Neural cell (in vitro differentiated cells): ENCODE results near the gene RAB40B. TPM values are rescaled to one million over a fixed set of nuclear protein-coding genes. Genes with fewer than 3 reads are reported as not detected.

Experiments used
- H2AFZ ChIP-seq: fragments of 200-600, 300-800 bp; sonication (generic), shearing (Covaris generic); 2 replicates; pipeline ENCODE4 v1.6.0; 2014; ENCODE audit warnings: low read depth, mild to moderate bottlenecking, antibody characterized with exemption, low read length, moderate library complexity
- H3F3A ChIP-seq: fragments of 200-600 bp; shearing (Covaris generic); 2 replicates; pipeline ENCODE4 v1.6.1; 2016; ENCODE audit warnings: mild to moderate bottlenecking, moderate library complexity, mixed read lengths, antibody characterized with exemption, low read length; ENCODE audit not compliant: insufficient read depth, poor library complexity, severe bottlenecking
- H3K27ac ChIP-seq: fragments of 200-600, 300-800 bp; sonication (generic), shearing (Covaris generic); 2 replicates; pipeline ENCODE4 v1.5.1; 2014; ENCODE audit warnings: mild to moderate bottlenecking, low read length, moderate library complexity
- H3K27me3 ChIP-seq: fragments of 300-800, 200-600 bp; sonication (generic), shearing (Covaris generic); 2 replicates; pipeline ENCODE4 v1.6.0; 2014; ENCODE audit warnings: mild to moderate bottlenecking, low read depth, low read length, moderate library complexity; ENCODE audit not compliant: insufficient read depth
- H3K36me3 ChIP-seq: fragments of 300-800, 200-600 bp; sonication (generic), shearing (Covaris generic); 2 replicates; pipeline ENCODE4 v1.5.1; 2014; ENCODE audit warnings: mild to moderate bottlenecking, antibody characterized with exemption, low read length, moderate library complexity; ENCODE audit not compliant: insufficient read depth
- H3K4me2 ChIP-seq: fragments of 300-800, 200-600 bp; sonication (generic), shearing (Covaris generic); 2 replicates; pipeline ENCODE4 v1.6.0; 2014; ENCODE audit warnings: mild to moderate bottlenecking, low read length
- H3K4me3 ChIP-seq: fragments of 300-800, 200-600 bp; sonication (generic), shearing (Covaris generic); 2 replicates; pipeline ENCODE4 v1.5.1; 2014; ENCODE audit warnings: mild to moderate bottlenecking, low read length, moderate library complexity
- H3K79me2 ChIP-seq: fragments of 200-600 bp; shearing (Covaris generic); replicated peaks from 2 replicates; pipeline ENCODE4 v1.6.0; 2014; ENCODE audit warnings: mild to moderate bottlenecking, low read length, moderate library complexity; ENCODE audit not compliant: insufficient read depth
- H3K9ac ChIP-seq: fragments of 300-800, 200-600 bp; sonication (generic), shearing (Covaris generic); 2 replicates; pipeline ENCODE4 v1.6.1; 2016; ENCODE audit warnings: mild to moderate bottlenecking, low read length, mixed read lengths
- H3K9me2 ChIP-seq: fragments of 200-600 bp; shearing (Covaris generic); 2 replicates; pipeline ENCODE4 v1.6.1; 2016; ENCODE audit warnings: mild to moderate bottlenecking, low read length, mixed read lengths; ENCODE audit not compliant: insufficient read depth
- H3K9me3 ChIP-seq: fragments of 200-600, 300-800 bp; sonication (generic), shearing (Covaris generic); 2 replicates; pipeline ENCODE4 v1.6.1; 2016; ENCODE audit warnings: mild to moderate bottlenecking, mixed run types, low read length, moderate library complexity, mixed read lengths
- H4K20me1 ChIP-seq: fragments of 200-600 bp; shearing (Covaris generic); 2 replicates; pipeline ENCODE4 v1.6.1; 2016; ENCODE audit warnings: mild to moderate bottlenecking, mixed run types; ENCODE audit not compliant: insufficient read depth
- EP300 ChIP-seq: fragments of 450-650 bp; conservative IDR thresholded peaks from 2 replicates; pipeline ENCODE4 v1.6.1; 2014; ENCODE audit warnings: antibody characterized with exemption, mild to moderate bottlenecking, moderate library complexity; ENCODE audit not compliant: poor library complexity, severe bottlenecking
- EZH2 ChIP-seq: fragments of 200-600, 300-800 bp; shearing (Covaris generic), sonication (generic); IDR thresholded peaks from 2 replicates; pipeline ENCODE4 v1.6.1; 2014; ENCODE audit warnings: antibody characterized with exemption, low read length, borderline replicate concordance, mild to moderate bottlenecking; ENCODE audit not compliant: insufficient read depth, poor library complexity, severe bottlenecking
- MXI1 ChIP-seq: fragments of 450-650 bp; conservative IDR thresholded peaks from 2 replicates; pipeline ENCODE4 v1.6.1; 2014; ENCODE audit warnings: antibody characterized with exemption, mild to moderate bottlenecking; ENCODE audit not compliant: poor library complexity, severe bottlenecking
- POLR2AphosphoS5 ChIP-seq: IDR thresholded peaks from 2 replicates; pipeline ENCODE4 v1.6.1; 2012
- RAD21 ChIP-seq: fragments of 450-650 bp; conservative IDR thresholded peaks from 2 replicates; pipeline ENCODE4 v1.6.1; 2014; ENCODE audit warnings: antibody characterized with exemption, mild to moderate bottlenecking, moderate library complexity
- SMC3 ChIP-seq: fragments of 450-650 bp; conservative IDR thresholded peaks from 2 replicates; pipeline ENCODE4 v1.6.1; 2014; ENCODE audit warnings: antibody characterized with exemption, mild to moderate bottlenecking, moderate library complexity; ENCODE audit not compliant: poor library complexity
- TAF1 ChIP-seq: IDR thresholded peaks from 2 replicates; pipeline ENCODE4 v1.6.1; 2012; ENCODE audit warnings: low read depth
- polyA plus RNA-seq: library from polyadenylated mRNA; depleted of rRNA; stranded (reverse); fragments of >200 nt; gene quantifications from 2 replicates; pipeline ENCODE4 v1.2.3, GENCODE V29; 2014
- TF ChIP-seq, protein P1 (sequence below): IDR thresholded peaks from 2 replicates; pipeline ENCODE4 v1.6.1; 2012; ENCODE audit warnings: borderline replicate concordance
- TF ChIP-seq, protein P2 (sequence below): fragments of 450-650 bp; IDR thresholded peaks from 2 replicates; pipeline ENCODE4 v1.5.1; 2014; ENCODE audit warnings: antibody characterized with exemption, mild to moderate bottlenecking, moderate library complexity; ENCODE audit not compliant: poor library complexity, severe bottlenecking

The RAB40B gene
- polyA plus RNA-seq, 1 donor from 2014 or later = 37.2 TPM

DNA sequence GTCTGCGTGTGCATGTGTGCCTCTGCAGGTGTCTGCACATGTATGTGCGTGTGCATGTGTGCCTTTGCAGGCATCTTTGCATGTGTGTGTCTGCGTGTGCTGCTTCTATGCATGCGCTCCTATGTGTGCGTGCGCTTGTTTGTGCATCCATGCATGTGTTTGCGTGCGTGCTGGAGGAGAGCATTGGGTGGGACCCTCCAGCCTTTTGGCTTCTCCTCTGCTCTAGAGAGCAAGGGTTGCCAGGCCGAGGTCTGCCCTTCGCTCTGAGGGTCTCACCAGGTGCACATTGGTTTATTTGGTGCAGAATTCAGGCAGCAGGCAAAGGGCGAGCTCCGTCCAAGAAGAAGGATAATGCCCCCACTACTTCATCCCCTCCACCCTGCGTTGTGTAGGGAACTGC is 1.1 kb upstream of the RAB40B start:
- no peaks in the 10 kb centered on the region for H4K20me1 ChIP-seq
- TF ChIP-seq POLR2AphosphoS5 (no peak), MXI1 (no peak), TAF1 (no peak), SMC3 (no peak), EP300 (no peak), RAD21 (no peak), EZH2 (no peak)
- TF ChIP-seq, protein P1, sequence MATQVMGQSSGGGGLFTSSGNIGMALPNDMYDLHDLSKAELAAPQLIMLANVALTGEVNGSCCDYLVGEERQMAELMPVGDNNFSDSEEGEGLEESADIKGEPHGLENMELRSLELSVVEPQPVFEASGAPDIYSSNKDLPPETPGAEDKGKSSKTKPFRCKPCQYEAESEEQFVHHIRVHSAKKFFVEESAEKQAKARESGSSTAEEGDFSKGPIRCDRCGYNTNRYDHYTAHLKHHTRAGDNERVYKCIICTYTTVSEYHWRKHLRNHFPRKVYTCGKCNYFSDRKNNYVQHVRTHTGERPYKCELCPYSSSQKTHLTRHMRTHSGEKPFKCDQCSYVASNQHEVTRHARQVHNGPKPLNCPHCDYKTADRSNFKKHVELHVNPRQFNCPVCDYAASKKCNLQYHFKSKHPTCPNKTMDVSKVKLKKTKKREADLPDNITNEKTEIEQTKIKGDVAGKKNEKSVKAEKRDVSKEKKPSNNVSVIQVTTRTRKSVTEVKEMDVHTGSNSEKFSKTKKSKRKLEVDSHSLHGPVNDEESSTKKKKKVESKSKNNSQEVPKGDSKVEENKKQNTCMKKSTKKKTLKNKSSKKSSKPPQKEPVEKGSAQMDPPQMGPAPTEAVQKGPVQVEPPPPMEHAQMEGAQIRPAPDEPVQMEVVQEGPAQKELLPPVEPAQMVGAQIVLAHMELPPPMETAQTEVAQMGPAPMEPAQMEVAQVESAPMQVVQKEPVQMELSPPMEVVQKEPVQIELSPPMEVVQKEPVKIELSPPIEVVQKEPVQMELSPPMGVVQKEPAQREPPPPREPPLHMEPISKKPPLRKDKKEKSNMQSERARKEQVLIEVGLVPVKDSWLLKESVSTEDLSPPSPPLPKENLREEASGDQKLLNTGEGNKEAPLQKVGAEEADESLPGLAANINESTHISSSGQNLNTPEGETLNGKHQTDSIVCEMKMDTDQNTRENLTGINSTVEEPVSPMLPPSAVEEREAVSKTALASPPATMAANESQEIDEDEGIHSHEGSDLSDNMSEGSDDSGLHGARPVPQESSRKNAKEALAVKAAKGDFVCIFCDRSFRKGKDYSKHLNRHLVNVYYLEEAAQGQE = no peak
- TF ChIP-seq, protein P2, sequence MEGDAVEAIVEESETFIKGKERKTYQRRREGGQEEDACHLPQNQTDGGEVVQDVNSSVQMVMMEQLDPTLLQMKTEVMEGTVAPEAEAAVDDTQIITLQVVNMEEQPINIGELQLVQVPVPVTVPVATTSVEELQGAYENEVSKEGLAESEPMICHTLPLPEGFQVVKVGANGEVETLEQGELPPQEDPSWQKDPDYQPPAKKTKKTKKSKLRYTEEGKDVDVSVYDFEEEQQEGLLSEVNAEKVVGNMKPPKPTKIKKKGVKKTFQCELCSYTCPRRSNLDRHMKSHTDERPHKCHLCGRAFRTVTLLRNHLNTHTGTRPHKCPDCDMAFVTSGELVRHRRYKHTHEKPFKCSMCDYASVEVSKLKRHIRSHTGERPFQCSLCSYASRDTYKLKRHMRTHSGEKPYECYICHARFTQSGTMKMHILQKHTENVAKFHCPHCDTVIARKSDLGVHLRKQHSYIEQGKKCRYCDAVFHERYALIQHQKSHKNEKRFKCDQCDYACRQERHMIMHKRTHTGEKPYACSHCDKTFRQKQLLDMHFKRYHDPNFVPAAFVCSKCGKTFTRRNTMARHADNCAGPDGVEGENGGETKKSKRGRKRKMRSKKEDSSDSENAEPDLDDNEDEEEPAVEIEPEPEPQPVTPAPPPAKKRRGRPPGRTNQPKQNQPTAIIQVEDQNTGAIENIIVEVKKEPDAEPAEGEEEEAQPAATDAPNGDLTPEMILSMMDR = no peak
- no peak overlapping the region for H2AFZ ChIP-seq
- no peaks in the 10 kb centered on the region for H3K9me2 ChIP-seq
- H3K9me3 ChIP-seq = no peaks in the 10 kb centered on the region
- peak overlapping the region; percentile 65 for H3K9ac ChIP-seq
- no peak overlapping the region for H3K4me2 ChIP-seq
- no peak overlapping the region for H3K27ac ChIP-seq
- peaks cover 8% of the 10 kb centered on the region for H3K27me3 ChIP-seq
- H3K36me3 ChIP-seq = no peaks in the 10 kb centered on the region
- H3K4me3 ChIP-seq = peak overlapping the region; percentile 93
- H3F3A ChIP-seq = no peaks in the 10 kb centered on the region
- peaks cover 7% of the 10 kb centered on the region for H3K79me2 ChIP-seq

DNA sequence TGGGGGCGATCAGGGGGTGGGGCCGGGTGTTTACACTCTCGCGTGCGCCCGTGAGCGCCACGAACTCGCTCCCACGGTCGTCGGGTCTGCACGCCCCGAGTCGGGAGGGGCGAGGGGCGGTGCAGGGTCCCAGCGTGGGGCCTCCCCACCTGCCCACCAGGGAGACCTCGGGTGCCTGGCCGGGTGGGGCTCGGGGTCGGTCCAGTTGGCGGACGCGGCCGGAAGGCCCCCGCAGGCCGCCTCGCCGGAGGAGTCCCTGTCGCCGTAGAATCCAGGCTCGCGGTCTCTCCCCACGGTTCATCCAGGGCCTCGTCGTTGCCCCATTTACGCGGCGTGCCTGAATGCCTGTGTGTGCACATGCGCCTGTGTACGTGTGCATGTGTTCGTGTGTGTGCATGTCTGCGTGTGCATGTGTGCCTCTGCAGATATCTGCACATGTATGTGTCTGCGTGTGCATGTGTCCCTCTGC is 510 bp upstream of the RAB40B start:
- no peaks in the 10 kb centered on the region for H3K36me3 ChIP-seq
- no peak overlapping the region for H3K27ac ChIP-seq
- H2AFZ ChIP-seq = peak overlapping the region; percentile 40
- H3K27me3 ChIP-seq = peaks cover 8% of the 10 kb centered on the region
- H3K4me2 ChIP-seq = peak overlapping the region; percentile 48
- H3K4me3 ChIP-seq = peak overlapping the region; percentile 93
- no peaks in the 10 kb centered on the region for H4K20me1 ChIP-seq
- no peaks in the 10 kb centered on the region for H3K9me2 ChIP-seq
- peak overlapping the region; percentile 65 for H3K9ac ChIP-seq
- no peaks in the 10 kb centered on the region for H3K9me3 ChIP-seq
- no peaks in the 10 kb centered on the region for H3F3A ChIP-seq
- TF ChIP-seq TAF1 = no peak
- no peak for TF ChIP-seq EZH2
- TF ChIP-seq, protein P1 = no peak
- peak; percentile 24 for TF ChIP-seq SMC3
- peak; percentile 86 for TF ChIP-seq MXI1
- peak; percentile 44 for TF ChIP-seq POLR2AphosphoS5
- peaks cover 8% of the 10 kb centered on the region for H3K79me2 ChIP-seq
